Colonic mucosa (tissue), 4 donors: ENCODE results near the gene CMSS1. TPM values are rescaled to one million over a fixed set of nuclear protein-coding genes. Genes with fewer than 3 reads are reported as not detected.
A peak's percentile ranks its signal among the peaks of the same experiment; 100 is the strongest.

ENCODE experiments used
- DNase-seq: peaks from one replicate; pipeline ENCODE4 v3.0.0-alpha.2; 2020
- H3K27ac ChIP-seq: fragments of 200-600 bp; one replicate; pipeline ENCODE4 v1.8.0; 2021
- H3K27me3 ChIP-seq: fragments of 200-600 bp; one replicate; pipeline ENCODE4 v1.8.0; 2021
- H3K36me3 ChIP-seq: fragments of 200-600 bp; one replicate; pipeline ENCODE4 v1.8.0; 2021
- H3K4me1 ChIP-seq: fragments of 200-600 bp; one replicate; pipeline ENCODE4 v1.8.0; 2021; ENCODE audit warnings: mild to moderate bottlenecking
- H3K4me3 ChIP-seq: fragments of 200-600 bp; one replicate; pipeline ENCODE4 v1.8.0; 2021
- H3K9ac ChIP-seq, 2 donors: one replicate each; pipeline ENCODE4 v1.7.0; 2013; ENCODE audit warnings: control low read depth in 2 of 2, low read depth in 2 of 2, low read length in 2 of 2
- H3K9me3 ChIP-seq: fragments of 200-600 bp; one replicate; pipeline ENCODE4 v1.8.0; 2021
- intact Hi-C: fragments of 100-400 bp; cut with DNase I; formaldehyde crosslinking; loops from one replicate; pipeline ENCODE4 v1.14.1; 2022
- total RNA-seq, 2 donors: library from RNA; stranded (reverse); fragmentation: NEBNext Ultra II Directional in 1 of 2; extraction: Animal tissue kit (Norgen Biotek cat#: 25700) in 1 of 2; gene quantifications; one replicate each; pipeline ENCODE4 v1.2.1, GENCODE V29; 2021
- TF ChIP-seq, protein P1 (sequence below): fragments of 200-600 bp; IDR thresholded peaks from one replicate; pipeline ENCODE4 v1.8.0; 2022; ENCODE audit warnings: antibody characterized with exemption, mild to moderate bottlenecking
- donor health status: healthy.
- donor health status: DM: no; HTN: no; CAD: no.
- donor health status: DM: no; HTN: no; CAD: no.

Gene CMSS1
- total RNA-seq, 2 donors from 2014 or later = 10.7 to 24.7 TPM

DNA sequence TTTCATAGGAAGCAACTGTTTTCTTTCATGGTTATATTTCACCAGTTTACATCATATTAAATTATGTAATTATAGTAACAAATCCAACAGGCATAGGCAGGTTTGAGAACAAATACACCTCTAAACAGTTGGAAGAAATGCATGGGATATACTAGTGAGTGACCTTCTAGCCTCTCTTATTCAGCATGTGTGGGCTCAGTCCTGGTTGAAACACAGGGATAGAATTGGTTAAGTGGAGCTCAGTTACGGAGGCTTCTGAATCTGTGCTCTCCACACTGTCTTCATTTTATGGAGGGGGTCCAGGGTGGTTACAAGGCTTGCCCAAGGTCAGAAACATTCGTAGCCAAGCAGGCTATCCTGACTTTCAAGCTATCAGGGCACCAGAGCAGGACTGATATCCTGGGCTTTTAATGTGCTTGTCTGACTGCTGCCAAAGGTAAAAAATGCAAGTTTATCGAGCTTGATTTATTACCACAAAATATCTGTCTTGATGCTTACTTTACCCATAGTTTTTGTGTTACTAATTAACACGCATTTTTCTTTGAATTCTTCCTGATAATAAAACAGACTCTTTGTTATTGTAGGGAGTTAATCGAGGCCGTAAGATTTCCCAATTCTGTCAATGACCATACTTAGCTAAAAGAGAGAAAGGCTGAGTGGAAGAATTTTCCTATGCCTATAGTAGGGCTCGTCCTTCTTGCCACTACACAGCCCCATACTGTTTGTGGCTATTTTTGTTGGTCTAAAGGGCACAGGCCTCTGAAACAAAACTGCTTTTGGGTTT lies 207.1 kb downstream of the CMSS1 start:
- no peak overlapping the region for H3K4me3 ChIP-seq
- TF ChIP-seq, protein P1, sequence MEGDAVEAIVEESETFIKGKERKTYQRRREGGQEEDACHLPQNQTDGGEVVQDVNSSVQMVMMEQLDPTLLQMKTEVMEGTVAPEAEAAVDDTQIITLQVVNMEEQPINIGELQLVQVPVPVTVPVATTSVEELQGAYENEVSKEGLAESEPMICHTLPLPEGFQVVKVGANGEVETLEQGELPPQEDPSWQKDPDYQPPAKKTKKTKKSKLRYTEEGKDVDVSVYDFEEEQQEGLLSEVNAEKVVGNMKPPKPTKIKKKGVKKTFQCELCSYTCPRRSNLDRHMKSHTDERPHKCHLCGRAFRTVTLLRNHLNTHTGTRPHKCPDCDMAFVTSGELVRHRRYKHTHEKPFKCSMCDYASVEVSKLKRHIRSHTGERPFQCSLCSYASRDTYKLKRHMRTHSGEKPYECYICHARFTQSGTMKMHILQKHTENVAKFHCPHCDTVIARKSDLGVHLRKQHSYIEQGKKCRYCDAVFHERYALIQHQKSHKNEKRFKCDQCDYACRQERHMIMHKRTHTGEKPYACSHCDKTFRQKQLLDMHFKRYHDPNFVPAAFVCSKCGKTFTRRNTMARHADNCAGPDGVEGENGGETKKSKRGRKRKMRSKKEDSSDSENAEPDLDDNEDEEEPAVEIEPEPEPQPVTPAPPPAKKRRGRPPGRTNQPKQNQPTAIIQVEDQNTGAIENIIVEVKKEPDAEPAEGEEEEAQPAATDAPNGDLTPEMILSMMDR = no peak
- intact Hi-C loops = no loop called here
- H3K9me3 ChIP-seq = no peaks in the 10 kb centered on the region
- DNase-seq = no peak
- H3K27ac ChIP-seq = no peak overlapping the region
- H3K36me3 ChIP-seq = no peaks in the 10 kb centered on the region
- H3K4me1 ChIP-seq = no peaks in the 10 kb centered on the region
- no peaks in the 10 kb centered on the region for H3K27me3 ChIP-seq
- H3K9ac ChIP-seq = peak overlapping the region in 1 of 2 donors; percentile 19

DNA sequence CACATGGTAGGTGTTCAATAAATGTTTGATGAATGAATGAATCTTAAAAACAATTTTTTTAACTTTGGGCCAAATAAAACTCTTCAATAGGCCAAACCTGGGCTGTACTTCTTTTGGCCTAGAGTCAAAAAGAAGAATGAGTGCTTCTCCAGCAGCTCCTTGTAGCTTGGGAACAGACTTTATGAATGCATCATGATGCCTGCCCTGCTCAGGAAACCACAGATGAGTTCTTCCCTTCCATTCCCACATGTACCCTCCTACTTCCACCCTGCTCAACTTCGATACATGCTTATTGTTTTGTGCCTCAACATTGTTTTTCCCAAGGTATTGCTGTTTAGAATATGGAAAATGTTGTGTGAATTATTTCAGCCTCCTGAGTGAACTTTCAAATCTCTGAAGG lies 209.7 kb downstream of the CMSS1 start:
- DNase-seq = no peak
- TF ChIP-seq, protein P1 = no peak
- H3K4me3 ChIP-seq = no peak overlapping the region
- no peaks in the 10 kb centered on the region for H3K4me1 ChIP-seq
- no peaks in the 10 kb centered on the region for H3K36me3 ChIP-seq
- no peaks in the 10 kb centered on the region for H3K27me3 ChIP-seq
- no peaks in the 10 kb centered on the region for H3K9me3 ChIP-seq
- intact Hi-C loops = no loop called here
- no peak overlapping the region for H3K9ac ChIP-seq
- no peak overlapping the region for H3K27ac ChIP-seq

DNA sequence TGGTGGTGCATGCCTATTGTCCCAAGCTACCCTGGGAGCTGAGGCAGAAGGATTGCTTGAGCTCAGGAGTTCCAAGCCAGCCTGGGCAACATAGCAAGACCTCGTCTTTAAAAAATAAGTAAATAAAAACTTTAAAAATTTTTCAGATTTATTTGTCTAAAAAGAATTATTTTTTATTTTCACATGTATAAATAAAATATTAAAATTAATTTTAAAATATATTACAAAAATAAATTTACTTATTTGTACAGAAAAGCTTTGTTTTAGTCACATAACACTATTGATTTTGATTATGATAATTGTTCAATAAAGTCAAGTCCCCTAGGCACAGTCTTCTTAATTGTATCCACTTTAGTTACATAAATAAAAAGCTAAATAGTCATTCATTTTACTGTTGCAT lies 211.4 kb downstream of the CMSS1 start:
- no peaks in the 10 kb centered on the region for H3K9me3 ChIP-seq
- no peaks in the 10 kb centered on the region for H3K4me1 ChIP-seq
- H3K27me3 ChIP-seq = no peaks in the 10 kb centered on the region
- intact Hi-C loops = no loop called here
- H3K36me3 ChIP-seq = no peaks in the 10 kb centered on the region
- TF ChIP-seq, protein P1 = no peak
- H3K27ac ChIP-seq = no peak overlapping the region
- H3K9ac ChIP-seq = no peak overlapping the region
- no peak overlapping the region for H3K4me3 ChIP-seq
- DNase-seq = no peak

DNA sequence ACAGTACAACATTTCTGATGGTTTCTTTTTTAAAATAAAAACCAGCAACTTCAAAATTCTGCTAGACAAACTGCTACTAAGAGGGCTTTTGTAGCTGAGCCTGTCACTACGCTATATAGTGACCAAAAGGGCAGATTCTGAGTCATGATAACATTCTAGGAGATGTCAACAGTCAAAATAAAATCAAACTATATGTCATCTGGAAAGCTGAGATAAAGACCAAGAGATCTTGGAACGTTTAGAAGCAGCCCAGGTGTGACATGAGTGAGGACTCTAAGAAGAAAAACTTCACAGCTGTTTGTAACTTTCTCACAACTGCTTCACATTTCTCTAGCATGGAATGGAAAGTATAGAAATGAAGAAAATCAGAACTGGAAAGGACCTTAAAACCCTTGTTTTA lies 212.0 kb downstream of the CMSS1 start:
- H3K27me3 ChIP-seq = no peaks in the 10 kb centered on the region
- H3K4me1 ChIP-seq = no peaks in the 10 kb centered on the region
- intact Hi-C loops = no loop called here
- no peak overlapping the region for H3K27ac ChIP-seq
- no peak overlapping the region for H3K9ac ChIP-seq
- no peak overlapping the region for H3K4me3 ChIP-seq
- TF ChIP-seq, protein P1 = no peak
- no peaks in the 10 kb centered on the region for H3K36me3 ChIP-seq
- no peaks in the 10 kb centered on the region for H3K9me3 ChIP-seq
- no peak for DNase-seq

DNA sequence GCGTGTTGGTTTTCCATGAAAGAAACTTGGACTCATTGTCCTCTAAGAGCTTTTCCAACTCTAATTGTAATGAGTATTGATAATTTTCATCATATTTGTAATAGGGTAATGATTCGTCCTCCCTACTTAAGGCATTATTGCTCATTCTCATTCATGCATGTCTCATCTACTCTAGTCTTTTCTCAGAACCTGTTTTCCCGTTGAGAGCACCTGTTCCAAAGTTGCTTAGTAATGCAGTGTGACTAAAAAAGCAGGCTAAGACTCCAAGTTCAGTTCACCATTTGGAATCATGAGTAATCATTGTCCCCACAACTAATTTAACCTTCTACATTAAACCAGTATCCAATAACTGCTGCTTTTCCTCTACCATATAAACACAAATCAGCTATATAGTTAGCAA lies 212.7 kb downstream of the CMSS1 start:
- intact Hi-C loops = no loop called here
- no peak overlapping the region for H3K27ac ChIP-seq

More for the DNA sequence above, 212.7 kb downstream of the CMSS1 start:
- H3K36me3 ChIP-seq = no peaks in the 10 kb centered on the region
- no peak for DNase-seq
- no peak overlapping the region for H3K4me3 ChIP-seq
- TF ChIP-seq, protein P1 = no peak
- H3K4me1 ChIP-seq = no peaks in the 10 kb centered on the region
- no peaks in the 10 kb centered on the region for H3K27me3 ChIP-seq
- H3K9me3 ChIP-seq = no peaks in the 10 kb centered on the region
- H3K9ac ChIP-seq = no peak overlapping the region
